GM21723 (cell line): ENCODE data around the gene HPCAL1.

Experiments used
- ATAC-seq: cut with Tn5 transposase; IDR thresholded peaks from one replicate; pipeline ENCODE4 v1.9.1; 2021; ENCODE audit warnings: mild to moderate bottlenecking, moderate library complexity; ENCODE audit not compliant: unreplicated experiment

HPCAL1 gene

DNA sequence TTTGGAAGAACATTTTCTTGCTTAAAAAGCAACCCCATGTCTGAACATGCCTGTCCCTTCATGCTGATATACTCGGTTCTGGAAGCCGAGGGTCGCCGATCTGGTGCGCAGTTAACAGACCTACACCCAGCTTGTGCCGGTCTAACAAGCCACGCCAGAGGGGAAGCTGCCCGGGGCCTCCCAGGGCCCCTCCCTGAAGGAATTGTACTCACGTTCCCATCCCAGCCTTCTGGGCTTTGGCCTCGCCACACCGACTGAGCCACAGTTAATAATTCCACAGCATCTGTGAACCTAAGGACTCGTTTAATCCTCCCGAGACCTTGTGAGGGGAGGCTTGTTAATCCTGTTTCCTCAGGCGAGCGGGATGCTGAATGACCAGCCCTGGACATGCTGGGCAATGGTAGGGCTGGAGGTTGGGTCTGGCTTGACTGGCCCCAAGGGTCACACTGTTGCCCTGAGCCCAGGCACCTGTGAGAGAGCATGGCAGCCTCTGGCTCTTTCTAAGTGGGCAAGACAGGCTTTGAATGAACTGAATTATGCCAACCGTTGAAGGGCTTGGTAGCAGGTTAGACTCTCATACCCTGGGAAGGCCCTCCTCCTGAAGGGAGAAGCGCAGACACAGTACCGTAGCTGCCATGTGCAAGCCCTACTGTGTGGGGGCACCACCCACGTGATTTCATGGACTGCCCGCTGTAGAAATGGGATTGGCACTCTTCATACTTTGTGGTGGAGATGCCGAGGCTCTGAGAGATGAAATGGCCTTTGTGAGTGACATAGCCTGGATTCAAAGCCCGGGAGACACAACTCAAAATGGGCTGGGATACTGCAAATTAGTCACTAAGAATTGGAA, 173.3 kb downstream of the HPCAL1 start:
- ATAC-seq = no peak

DNA sequence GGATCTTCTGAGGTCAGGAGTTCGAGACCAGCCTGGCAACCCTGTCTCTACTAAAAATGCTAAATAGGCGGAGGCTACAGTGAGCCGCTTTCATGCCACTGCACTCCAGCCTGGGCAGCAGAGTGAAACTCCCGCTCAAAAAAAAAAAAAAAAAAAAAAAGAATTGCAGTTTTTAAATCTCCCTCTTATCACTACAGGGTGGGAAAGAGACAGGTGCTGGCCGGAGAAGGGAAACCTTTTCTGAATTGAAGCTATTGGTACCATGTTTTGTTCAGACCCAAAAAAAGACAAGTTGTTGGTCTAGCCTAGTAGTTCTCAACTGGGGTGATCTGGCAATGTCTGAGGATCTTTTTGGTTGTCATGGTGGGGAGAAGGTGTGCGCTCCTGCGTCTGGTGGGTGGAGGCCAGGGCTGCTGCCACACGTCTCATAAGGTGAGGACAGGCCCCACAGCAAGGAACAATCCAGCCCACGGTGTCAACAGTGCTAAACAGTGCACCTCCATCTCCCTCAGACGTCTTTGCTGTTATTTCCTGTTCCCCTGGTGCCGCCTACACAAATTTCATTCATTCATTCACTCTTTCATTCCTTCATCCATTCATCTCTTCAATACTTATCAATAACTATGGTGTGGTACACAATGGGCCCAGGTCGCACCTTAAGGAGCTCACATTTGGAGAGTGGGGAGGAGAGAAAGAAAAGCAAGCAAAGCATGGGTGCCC, 174.2 kb downstream of the HPCAL1 start:
- no peak for ATAC-seq
